T-helper 9 cell (primary cell): ENCODE data around the gene MYO9A.

Experiments used
- DNase-seq: peaks from one replicate; pipeline ENCODE4 v3.0.0-alpha.2; 2020

MYO9A gene

GRCh38 chr15:71841563-71841962, 276.4 kb downstream of the MYO9A start:
- no peak for DNase-seq

- DNase-seq = no peak
Observed at GRCh38 chr15:71830981-71831380, 287.0 kb downstream of the MYO9A start.

- no peak for DNase-seq
Observed at GRCh38 chr15:71826196-71826595, 291.8 kb downstream of the MYO9A start.

GRCh38 chr15:71825021-71825730, 292.8 kb downstream of the MYO9A start:
- DNase-seq = no peak

- no peak for DNase-seq
Observed at GRCh38 chr15:71823801-71824200, 294.1 kb downstream of the MYO9A start.

- DNase-seq = no peak
Observed at GRCh38 chr15:71822890-71823630, 294.9 kb downstream of the MYO9A start.

- no peak for DNase-seq
Observed at GRCh38 chr15:71821547-71822129, 296.3 kb downstream of the MYO9A start.

GRCh38 chr15:71820127-71820526, 297.8 kb downstream of the MYO9A start:
- no peak for DNase-seq

- DNase-seq = no peak
Observed at GRCh38 chr15:71817351-71817750, 300.6 kb downstream of the MYO9A start.

- DNase-seq = no peak
Observed at GRCh38 chr15:71815301-71815700, 302.6 kb downstream of the MYO9A start.

- DNase-seq = no peak
Observed at GRCh38 chr15:71813723-71814470, 304.1 kb downstream of the MYO9A start.

- DNase-seq = no peak
Observed at GRCh38 chr15:71812966-71813722, 304.8 kb downstream of the MYO9A start.

GRCh38 chr15:71811752-71812735, 305.9 kb downstream of the MYO9A start:
- DNase-seq = no peak

- no peak for DNase-seq
Observed at GRCh38 chr15:71811036-71811736, 306.8 kb downstream of the MYO9A start.

- DNase-seq = no peak
Observed at GRCh38 chr15:71810256-71811035, 307.5 kb downstream of the MYO9A start, which contains the start of gene NR2E3. Gene NR2E3 (plus strand): TSS chr15:71810554. CDS start chr15:71810744, 190 bp downstream.

GRCh38 chr15:71809346-71809745, 308.6 kb downstream of the MYO9A start:
- no peak for DNase-seq

- no peak for DNase-seq
Observed at GRCh38 chr15:71808311-71809020, 309.5 kb downstream of the MYO9A start.

GRCh38 chr15:71807691-71808091, 310.3 kb downstream of the MYO9A start:
- DNase-seq = no peak

GRCh38 chr15:71807125-71807629, 310.8 kb downstream of the MYO9A start:
- DNase-seq = no peak
